Umbilical cord (tissue), 2 donors: ENCODE measurements around the gene CHMP2A. TPM values are rescaled to one million over a fixed set of nuclear protein-coding genes. Genes with fewer than 3 reads are reported as not detected.
A peak's percentile ranks its signal among the peaks of the same experiment; 100 is the strongest.
"Not testable (repeated sequence)": the region's sequence is repeated elsewhere in the genome, so short reads cannot be mapped to it uniquely, and the experiment has no call there.

Source experiments
- DNase-seq: peaks from one replicate; pipeline ENCODE4 v3.0.0-alpha.2; 2015; ENCODE audit warnings: low spot score
- total RNA-seq: library from RNA; depleted of rRNA; stranded (reverse); fragments of >200 nt; gene quantifications from one replicate; pipeline ENCODE4 v1.2.3, GENCODE V29; 2014; ENCODE audit warnings: low replicate concordance; ENCODE audit not compliant: insufficient read depth

The CHMP2A gene
- total RNA-seq, 1 donor from 2014 or later: 92.5 TPM

DNA sequence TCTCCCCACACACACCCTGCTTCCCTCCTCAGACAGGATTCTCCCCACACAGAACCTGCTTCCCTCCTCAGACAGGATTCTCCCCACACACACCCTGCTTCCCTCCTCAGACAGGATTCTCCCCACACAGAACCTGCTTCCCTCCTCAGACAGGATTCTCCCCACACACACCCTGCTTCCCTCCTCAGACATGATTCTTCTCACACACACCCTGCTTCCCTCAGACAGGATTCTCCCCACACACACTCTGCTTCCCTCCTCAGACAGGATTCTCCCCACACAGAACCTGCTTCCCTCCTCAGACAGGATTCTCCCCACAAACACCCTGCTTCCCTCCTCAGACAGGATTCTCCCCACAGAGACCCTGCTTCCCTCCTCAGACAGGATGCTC, 15.7 kb downstream of the CHMP2A start:
- not testable (repeated sequence) for DNase-seq

DNA sequence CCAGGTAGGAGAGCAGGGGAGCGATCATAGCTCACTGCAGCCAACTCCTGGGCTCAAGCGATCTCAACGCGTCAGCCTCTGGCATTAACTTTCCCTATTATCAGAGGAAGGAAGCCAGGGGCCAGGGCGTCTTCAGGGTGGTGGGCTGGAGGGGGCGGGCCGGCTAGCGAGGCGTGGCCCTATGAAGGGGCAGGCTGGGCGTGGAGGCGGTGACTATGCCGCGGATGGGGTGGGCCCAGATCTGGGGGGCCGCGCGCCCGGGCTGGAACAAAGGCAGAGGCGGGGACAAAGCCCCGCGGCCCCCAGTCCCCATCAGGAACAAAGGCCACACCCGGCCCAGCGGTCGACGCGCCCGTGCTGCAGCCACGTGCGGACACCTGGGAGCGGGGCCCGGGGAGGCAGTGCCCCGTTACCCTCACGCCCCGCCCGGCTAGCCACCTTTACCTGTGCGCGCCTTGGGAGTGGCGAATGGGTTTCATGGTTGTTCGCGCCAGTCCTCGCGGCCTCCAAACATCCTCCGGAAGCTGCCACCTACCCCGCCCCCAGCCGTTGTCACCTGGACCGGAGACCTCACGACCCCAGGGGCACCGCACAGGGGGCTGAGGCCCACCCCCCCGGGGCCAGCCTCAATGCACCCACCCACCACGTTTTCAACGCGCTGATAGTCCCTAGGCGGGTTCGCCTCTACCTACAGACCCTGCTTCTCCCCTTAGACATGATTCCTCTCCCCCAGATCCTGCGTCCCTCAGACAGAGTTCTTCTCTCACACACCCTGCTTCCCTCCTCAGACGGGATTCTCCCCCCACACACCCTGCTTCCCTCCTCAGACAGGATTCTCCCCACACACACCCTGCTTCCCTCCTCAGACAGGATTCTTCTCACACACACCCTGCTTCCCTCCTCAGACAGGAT, 16.4 kb downstream of the CHMP2A start:
- peak; percentile 65 for DNase-seq

DNA sequence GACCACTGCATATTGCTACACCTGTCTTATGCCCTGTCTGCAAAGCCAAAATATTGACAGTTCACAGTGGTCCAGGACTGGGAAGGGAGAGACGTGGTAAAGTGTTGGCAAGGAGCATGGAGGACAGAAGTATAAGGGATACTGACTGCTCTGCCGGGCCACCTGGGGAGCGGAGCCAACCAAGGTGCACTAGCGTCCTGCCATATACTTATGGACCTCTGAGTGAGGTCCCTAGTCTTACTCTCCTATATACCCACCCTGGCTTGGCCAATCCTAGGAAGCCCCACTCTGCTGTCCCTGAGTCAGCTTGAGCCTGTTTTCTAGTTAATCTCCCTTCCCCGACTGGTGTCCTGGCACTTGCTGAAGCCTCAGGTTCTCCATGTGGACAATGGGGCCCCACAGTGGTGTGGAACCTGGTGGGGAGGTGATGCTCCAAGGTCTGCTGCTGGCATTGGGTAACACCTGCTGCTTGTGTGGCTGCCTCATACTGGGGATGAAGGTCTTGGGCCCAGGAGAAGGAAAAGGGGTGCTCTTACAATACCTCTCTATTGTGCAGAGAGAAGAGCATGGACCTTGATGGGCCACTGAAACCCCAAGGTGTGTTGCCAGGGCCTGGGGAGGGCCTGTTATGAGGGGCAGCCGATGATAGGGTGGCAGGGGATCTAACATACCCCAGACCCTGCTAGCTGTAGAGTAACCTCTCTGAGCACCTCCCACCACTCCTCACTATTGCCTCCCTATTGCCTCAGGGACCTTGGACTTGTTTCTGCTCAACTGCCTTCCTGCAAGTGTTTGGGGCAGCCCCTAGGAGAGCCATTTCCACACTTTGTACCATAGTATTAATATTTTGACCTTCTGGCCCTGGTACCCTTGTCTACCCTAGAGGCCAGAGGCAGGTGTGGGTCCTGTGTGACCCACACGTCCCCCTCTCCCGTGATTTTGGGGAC, 17.8 kb downstream of the CHMP2A start:
- no peak for DNase-seq

DNA sequence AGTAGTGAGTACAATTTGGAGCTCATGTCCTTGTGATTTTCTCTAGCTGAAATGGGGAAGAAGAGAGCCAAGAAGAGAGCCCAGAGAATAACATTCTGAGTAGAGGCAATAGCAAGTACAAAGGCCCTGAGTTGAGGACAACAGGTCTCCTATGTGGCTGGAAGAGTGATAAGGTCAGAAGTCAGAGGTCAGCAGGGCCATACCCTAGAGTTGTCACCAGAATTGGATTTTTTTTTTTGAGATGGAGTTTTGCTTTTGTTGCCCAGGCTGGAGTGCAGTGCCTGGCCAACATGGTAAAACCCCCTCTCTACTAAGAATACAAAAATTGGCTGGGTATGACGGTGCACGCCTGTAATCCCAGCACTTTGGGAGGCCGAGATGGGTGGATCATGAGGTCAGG, 19.0 kb downstream of the CHMP2A start:
- no peak for DNase-seq

DNA sequence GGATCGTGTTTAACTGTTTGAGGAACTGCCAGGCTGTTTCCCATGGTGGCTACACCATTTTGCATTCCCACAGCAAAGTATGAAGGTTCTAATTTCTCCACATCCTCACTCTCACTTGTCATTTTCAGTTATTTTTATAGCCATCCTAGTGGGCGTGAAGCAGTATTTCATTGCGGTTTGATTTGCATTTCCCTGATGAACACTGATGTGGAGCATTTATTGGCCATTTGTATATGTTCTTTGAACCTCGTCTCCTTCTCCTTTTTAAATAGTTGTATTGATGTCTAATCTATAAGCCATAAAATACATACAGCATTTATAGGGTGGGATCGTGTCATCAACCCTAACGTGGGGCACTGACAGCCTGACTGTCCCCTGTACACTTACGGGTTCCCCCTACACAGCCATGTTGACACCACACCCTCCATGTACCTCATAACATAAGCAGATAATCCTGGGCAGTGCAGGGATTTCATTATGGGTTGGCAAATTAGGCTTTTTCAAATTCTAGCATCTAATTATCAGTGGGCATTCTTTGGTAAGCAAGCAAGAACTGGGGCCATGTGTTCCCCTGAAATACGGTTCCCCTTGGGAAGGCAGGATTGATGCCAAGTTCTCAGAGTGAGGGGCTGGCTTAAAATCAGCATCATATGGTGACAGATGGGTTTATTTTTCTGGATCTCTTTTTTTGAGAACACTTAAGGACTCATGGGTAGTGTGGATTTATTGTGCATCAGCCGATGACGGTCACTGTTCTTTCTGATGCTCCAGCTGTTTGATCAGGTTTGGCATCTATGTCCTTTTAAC, 23.7 kb downstream of the CHMP2A start:
- DNase-seq: no peak

DNA sequence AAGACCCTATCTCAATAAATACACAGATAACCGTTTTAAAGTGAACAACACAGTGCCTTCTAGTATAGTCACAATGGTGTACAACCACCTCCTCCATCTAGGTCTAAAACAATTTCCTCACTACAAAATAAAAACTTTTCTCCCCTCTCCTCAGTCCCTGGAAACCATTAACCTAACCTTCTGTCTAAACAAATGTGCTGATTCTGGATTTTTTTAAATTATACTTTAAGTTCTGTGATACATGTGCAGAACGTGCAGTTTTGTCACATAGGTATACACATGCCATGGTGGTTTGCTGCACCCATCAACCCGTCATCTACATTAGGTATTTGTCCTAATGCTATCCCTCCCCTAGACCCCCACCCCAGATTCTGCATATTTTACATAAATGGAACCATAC, 25.5 kb downstream of the CHMP2A start:
- DNase-seq: no peak

DNA sequence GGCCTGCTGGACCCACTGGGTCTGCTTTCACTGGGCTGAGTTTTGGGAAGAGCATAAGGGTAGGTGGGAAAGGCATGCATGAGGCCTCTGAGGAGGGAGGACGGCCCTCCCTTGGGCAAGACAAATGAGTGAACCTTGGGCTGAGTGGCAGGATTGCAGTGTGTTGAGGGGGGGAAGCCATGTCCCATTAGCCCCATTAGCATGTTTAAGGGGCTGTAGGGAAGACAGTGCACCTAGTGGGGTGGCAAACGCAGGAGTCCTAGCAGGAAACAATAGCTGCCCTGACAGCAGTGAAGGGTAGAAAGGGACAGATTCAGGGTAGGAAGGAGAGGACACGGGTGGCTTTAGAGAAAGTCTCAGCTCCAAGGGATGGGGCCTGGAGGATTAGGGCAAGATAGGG, 32.2 kb downstream of the CHMP2A start:
- no peak for DNase-seq

DNA sequence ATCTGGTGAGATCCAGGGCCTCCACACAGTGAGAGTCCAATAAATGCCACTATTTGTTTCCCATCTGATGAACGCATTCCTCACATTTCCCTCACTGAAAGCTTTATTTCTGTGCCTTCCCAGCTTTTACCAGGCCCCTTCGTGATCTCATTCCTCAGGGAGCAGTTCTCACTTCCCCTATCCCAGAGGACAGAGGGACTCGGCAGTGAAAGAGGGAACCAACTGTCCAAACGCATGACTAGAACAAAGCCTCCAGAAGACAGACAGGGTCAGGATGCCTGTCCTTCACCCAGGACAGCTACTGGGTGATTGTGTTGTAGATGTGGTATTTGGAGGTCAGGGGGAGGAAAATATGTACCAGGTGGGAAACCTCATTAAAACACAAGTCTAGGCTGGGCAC, 33.3 kb downstream of the CHMP2A start:
- no peak for DNase-seq

DNA sequence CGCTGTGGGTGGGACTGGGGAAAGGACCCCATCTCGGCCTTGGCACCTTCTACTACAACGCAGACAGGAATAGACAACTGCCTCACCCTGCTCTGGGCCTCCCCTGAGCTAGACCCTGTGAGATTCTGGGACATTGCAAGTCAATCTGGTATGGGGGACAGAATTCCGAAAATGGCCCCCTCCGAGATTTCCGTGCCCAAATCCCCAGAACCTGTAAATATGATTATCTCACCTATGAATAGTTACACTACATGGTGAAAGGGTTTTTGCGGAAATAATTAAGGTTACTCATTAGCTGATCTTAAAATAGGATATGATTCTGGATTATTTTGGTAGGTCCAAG, 34.7 kb downstream of the CHMP2A start:
- no peak for DNase-seq

DNA sequence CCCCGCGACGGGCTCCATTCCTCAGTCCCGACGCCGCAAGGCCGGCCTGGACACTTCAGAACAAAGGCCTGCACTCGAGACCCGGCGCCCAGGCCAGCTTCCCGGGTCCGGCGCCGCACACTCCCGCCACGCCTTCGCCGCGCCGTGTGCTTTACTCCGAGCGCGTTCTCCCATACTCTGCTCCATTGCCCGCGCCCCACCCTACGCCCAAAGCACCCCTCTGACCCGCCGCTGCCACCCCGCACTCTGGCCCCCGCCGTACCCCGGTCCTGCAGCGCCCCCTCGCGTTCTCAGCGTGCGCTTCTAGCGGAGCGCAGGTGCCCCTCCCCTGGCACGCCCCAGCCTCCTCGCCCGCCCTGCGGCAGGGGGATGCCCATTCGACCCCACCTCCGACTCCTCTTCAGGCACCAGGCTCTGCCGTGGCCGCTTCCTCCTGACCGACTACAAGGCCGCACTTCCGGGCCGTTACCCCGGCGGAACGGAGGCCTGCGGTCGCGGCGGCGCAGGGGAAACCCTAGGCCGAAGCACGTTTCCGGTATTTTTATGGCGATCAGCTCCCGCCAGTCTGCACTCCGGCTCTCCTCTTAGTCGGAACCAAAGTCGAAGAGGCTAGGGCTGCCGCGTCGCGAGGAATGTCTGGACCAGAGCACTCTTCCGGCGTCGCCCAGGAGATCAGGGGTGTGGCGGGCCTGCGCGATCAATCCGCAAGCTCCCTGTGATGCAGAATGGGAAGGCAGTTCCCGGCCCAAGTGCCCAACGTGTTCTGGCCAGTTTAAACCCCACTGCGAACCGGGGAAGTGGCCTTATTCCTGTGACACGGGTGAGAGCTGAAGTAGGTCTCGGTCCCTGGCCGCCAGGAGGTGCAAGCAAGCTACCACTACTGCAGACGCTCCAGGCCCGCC, 35.3 kb downstream of the CHMP2A start, which contains the start of gene ZBTB45:
Gene ZBTB45, minus strand, starts transcription at position 456 of the 902 bp plus-strand sequence. CDS start 2,137 bp downstream, outside the sequence.
- DNase-seq: peak; percentile 99

DNA sequence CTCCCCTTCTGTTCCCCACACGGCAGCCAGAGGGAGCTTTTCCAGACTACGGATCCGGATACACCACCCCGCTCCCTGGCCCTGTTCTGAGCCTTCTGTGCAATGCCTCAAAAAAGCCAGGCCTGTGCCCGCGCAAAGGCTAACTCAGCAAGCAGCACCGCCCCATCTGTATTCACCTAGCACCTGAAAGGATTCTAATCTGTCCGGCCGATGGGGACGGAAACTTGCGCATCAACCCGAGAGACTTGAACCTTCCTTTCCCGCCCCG, 35.9 kb downstream of the CHMP2A start:
- DNase-seq: peak; percentile 79

DNA sequence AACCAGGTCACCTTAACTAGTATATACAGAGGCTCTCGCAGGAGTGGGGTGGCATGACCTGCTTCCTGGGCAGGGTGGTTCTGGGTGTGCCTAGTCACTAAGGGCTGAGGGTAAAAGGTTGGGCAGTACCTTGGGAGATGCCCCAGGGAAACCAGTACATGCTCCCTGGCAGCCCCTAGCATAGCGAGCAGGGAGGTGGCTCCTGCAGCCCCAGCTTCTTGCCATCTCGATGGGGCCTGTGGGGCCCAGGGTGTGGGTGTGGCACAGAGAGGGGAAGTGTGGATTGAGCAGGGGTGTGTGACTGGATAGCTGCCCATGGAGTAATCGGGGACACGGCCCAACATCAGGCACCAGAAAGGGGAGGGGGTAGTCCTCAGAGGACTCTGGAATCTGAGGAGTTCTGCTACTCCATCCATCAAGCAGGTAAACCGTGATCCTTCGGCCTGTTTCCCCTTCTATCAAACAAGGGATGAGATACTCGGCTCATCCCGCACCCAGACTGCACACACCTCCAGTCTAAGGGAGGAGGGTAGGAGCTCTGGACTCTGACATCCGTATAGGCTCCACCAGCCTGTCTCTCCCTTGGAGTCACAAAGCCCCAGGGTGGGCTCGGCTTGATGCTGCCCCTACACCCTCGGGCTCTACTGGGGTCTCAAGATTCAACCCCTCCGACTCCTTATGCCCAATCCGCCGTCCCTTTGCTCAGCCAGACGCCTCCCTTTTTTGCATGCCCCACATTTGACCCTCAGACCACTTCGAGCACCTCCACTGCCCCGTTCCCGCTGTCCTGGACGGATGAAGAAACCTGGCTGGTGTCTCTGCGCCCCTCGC, 36.4 kb downstream of the CHMP2A start:
- peak; percentile 24 for DNase-seq

DNA sequence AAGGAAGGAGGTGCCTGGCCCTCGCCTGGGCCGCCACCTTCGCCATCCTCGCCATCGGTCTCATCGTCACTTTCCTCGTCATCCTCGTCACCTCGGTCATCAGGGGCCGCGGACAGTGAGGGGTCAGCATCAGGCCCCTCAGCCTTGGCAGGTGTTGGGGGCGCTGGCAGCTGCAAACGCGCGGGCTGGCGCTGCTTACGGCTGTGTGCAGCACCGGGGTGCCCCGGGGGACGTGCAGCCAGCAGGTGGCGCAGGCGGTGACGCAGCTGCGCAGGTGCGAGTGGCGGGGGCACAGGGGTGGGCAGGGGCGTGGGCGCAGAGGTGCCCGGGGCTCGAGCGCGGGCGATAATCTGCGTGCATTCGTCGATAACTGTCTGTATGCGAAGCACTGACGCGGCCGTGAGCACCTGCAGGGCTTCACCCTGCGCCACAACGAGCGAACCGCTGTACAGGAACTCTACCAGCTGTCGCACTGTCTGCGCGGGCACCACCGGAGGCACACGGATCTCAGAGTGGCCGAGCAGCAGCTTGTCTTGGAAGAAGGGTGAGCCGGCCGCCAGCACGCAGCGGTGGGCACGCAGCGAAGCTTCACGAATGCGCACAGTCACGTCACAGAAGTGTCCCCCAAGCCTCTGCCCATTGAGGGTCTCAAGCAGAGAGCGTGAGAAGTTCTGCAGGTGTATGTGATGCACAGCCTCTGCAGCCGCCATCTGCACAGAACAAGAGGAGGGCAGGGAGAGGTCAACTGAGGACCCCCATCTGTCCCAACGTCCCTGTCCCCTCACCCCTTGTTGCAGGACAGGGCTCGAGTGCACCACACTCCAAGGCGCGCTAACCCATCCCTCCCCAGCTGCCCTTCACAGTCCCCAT, 37.7 kb downstream of the CHMP2A start:
- DNase-seq: no peak

DNA sequence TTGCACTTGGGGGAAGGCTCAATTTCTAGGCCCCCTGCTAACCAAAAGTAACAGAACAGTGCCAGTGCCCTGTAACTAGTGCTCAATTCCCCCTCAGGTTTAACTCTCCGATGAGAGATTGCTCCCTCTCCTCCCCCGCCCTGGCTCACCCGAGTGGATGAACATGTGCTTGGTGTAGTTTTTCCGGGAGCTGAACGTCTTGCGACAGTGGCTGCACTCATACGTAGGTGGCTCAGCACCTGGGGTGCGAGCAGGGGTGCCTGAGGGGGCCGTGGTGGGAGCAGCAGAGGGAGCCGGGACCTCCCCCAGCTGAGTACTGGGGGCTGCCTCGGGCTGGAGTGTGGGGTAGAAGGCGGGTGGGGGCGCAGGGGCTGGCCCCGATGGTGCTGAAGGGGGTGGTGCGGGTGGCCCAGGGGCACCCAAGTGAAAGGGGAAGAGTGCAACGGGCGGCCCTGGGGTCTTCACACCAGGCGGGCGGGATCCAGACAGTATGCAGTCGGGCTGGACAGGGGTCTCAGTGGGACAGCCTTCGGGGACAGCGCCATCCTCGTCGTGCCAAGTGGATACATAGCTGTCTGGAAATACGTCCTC, 38.6 kb downstream of the CHMP2A start:
- DNase-seq: no peak

DNA sequence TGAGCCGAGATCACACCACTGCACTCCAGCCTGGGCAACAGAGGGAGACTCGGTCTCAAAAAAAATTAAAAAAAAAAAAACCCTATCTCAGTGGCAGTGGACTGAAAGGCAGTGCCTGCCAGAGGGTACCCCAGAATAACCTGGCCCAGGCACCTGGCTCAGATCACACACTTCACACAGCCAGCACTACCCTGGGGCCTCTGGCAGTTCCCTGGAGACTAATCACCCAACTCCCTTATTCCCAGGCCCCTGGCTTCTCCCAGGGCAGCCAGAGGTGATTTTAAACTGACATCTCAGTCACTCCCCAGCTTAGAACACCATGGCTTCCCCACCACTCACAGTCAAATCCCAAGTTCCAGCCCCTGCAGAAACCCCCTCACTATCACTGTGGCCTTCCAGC, 39.6 kb downstream of the CHMP2A start:
- DNase-seq: no peak

DNA sequence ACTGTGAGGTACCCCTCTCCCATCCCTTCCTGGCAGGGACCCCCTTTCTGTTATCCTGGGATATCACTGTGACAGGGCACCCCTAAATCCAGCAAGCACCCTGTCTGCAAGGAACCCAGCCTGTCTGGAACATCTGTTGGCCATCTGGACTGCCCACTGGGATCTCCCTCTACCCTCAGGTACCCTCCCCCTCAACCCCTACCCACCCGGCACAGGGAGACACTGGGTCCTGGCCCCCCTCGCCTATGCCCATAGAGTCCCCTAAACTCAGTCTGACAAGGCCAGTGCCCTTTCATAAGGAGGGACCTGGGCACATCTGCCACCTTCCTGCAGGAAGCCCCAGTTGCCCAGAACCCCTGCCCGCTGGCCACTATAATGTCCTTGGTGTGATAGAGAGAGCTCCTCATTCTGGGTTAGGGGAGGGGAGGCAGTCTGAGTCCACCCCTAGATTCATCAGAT, 40.3 kb downstream of the CHMP2A start:
- no peak for DNase-seq

DNA sequence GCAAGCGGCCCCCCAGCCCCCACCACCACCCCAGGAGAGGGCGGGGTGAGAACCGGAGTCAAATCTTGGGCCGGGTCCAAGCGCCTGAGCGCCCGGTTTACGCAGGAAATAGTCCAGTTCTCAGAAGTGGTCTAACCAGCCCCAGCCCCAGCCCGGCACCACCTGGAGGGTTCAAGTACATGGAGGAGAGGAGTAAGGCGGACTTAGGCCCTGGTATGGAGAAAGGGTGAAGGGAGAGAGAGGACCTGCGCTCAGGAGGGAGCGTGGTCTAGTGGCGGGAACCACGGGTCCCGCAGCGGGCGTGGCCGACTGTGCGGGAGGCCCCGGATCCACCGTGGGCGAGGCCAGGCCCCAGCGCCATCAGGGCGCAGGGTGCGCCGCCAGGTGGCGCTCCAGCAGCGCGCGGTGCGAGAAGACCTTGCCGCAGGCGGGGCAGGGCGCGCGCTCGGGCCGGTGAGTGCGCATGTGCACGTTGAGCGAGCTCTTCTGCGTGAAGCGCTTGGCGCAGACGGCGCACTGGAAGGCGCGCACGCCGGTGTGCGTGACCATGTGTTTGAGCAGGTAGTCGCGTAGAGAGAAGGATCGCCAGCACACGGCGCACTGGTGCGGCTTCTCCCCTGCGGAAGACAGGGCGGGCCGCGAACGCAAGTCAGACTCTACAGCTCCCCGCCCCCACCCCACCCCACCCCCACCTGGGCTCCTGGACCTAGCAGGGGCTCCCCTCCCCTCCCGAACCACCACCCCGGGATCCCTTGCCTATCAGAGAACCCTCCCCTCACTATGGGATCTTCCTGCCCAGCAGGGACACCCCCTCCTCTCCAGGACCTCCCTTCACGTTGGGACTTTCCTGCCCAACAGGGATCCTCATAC, 41.0 kb downstream of the CHMP2A start:
- DNase-seq: peak; percentile 89
